GM08714 (cell line): ENCODE measurements around the gene AGAP1.

Experiments
- H3K4me3 ChIP-seq: fragments of 200-500 bp; sonication (Bioruptor generic); 2 replicates; pipeline ENCODE4 v1.5.1; 2014; ENCODE audit warnings: mild to moderate bottlenecking, low read length, inconsistent platforms
- ZNF274 ChIP-seq: IDR thresholded peaks from 2 replicates; pipeline ENCODE4 v1.6.1; 2012; ENCODE audit warnings: mild to moderate bottlenecking, low read depth, low read length

AGAP1 gene

DNA sequence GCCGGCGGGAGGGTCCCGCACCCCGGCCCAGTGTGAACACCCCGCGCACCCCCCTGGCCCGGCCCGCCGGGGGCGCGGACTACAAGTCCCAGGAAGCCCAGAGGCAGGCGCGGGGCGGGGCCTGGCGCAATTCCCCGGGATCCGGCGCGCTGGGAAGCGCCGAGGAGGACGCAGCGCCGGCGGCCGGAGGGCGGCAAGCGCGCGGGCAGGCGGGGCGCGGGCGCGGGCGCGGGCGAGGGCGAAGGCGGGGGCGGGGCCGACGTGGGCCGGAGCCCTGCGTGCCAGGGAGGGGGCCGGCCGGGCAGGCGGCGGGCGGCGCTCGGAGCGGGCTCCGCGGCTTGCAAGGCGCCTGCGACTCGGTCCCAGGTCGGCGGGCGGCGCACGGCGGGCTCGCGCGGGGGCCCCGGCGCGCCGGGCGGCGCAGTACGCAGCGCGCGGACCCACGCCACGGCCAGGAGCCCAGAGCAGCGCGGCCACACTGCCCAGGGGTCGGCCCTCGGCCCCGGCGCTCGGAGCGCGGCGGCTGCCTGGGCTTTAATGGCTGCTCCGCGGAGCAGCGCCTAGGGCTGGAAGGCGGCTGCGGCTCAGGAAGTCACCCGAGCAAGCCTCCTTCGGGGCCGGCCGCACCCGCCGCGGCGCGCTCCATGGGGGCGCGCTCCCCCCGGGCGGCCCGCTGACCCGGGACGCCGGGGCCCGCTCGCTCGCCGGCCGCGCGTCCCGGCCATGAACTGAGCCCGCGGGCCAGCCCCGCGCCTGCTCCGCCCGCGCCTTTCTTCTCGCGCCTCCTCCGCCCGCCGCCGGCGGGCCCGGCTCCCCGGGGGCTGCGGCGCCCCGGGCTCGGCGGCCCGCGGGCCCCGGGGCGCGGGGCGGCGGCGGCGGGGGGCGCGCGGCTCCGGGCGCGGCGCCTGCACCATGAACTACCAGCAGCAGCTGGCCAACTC lies at the start of gene AGAP1:
Gene AGAP1 (plus strand): TSS at position 269 of the 941 bp plus-strand sequence.
- H3K4me3 ChIP-seq: peak within 1 kb of the TSS; percentile 39; the same call in 1 of the 2 replicates
- TF ChIP-seq ZNF274: no peak

DNA sequence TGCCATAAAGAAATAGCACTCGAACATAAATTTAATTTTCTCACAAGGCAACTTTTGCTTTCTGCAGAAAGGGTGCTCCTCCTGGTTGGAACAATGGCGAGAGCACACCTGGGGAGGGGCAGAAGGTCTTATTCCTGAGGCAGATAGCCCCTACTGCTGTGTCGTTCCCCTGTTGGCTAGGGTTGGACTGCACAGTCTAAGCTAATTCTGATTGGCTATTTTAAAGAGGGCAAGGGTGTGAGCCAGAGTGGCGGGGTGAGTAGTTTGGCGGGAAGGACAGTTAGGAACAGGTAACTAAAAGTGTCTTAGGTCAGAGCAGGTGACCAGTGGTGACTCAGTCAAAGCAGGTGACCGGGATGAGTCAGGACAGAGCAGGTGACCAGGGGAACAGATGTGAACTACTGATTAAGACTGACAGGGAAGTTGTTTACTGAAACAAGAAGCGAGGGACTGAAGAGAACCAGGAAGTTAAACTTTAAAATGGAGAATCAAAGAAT lies 49.7 kb upstream of the AGAP1 start:
- H3K4me3 ChIP-seq: no peak overlapping the region
- no peak for TF ChIP-seq ZNF274

- TF ChIP-seq ZNF274: no peak
- no peak overlapping the region for H3K4me3 ChIP-seq
Observed at GRCh38 chr2:235445116-235445515, 48.7 kb upstream of the AGAP1 start.

GRCh38 chr2:235446082-235446481 lies 47.8 kb upstream of the AGAP1 start:
- no peak for TF ChIP-seq ZNF274
- H3K4me3 ChIP-seq: no peak overlapping the region

- H3K4me3 ChIP-seq: no peak overlapping the region
- TF ChIP-seq ZNF274: no peak
Observed at GRCh38 chr2:235447210-235447609, 46.6 kb upstream of the AGAP1 start.

DNA sequence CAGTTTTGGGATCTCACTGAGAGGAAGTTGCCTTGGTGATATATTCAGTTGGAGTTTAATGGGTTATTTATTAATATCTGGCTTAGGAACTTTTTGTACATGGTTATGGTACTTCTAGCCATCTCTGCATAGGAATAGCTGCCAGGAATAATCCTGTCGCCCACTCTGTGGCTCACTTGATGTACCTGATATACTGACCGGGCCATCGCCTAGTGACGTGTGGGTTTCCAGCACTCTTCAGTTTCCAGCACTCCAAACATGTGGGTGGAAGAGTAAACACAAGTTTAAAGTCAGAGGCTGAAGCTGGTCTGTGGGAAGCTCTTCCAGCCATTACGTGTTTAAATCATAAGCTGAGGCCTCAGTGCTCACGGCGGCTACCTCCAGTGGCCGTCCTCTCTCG lies 44.3 kb upstream of the AGAP1 start:
- no peak for TF ChIP-seq ZNF274
- no peak overlapping the region for H3K4me3 ChIP-seq

DNA sequence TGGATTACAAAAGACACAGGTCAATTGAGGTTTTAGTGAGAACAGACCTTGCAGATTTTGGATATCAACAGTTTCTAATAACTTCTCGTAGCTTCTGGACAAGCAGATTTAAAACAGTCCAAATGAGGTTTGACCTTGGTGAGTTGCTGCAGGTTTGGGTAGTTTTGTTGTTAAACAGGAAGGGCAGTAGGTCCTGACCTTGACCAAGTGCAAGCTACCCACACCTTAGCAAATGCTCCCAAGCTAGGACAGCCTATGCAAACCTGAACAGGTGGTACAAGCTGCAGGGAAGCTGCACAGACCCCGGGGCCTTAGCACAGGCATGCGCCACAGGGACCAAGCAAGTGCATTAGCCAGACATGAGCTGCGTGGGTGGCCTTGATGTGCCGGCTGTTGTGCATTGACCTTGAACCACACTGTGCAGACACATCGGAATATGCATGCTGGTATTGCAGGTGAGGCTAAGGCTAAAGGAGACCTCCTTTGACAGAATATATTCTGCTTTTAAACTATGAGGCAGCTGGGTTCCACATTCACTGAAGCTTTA lies 40.2 kb upstream of the AGAP1 start:
- no peak for TF ChIP-seq ZNF274
- H3K4me3 ChIP-seq: no peak overlapping the region

DNA sequence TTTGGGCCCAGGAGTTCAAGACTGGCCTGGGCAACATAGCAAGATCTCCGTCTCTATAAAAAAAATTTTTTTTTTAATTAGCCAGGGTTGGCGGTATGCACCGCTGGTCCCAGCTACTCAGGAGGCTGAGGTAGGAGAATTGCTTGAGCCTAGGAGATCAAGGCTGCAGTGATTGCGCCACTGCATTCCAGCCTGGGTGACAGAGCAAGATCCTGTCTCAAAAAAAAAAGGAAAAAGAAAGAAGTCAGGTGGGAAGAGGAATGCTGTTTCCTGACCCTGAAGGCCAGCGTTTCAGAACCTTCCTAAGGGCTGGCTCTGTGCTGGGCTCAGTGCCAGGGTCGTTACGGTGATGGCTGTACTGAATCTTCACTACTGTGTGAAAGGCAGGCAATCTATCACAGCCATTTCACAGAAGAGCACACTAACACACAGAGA lies 35.0 kb upstream of the AGAP1 start:
- TF ChIP-seq ZNF274: no peak
- no peak overlapping the region for H3K4me3 ChIP-seq

- no peak for TF ChIP-seq ZNF274
- H3K4me3 ChIP-seq: no peak overlapping the region
Observed at GRCh38 chr2:235460548-235461047, 33.2 kb upstream of the AGAP1 start.

GRCh38 chr2:235461763-235462414 lies 32.0 kb upstream of the AGAP1 start:
- no peak overlapping the region for H3K4me3 ChIP-seq
- no peak for TF ChIP-seq ZNF274

DNA sequence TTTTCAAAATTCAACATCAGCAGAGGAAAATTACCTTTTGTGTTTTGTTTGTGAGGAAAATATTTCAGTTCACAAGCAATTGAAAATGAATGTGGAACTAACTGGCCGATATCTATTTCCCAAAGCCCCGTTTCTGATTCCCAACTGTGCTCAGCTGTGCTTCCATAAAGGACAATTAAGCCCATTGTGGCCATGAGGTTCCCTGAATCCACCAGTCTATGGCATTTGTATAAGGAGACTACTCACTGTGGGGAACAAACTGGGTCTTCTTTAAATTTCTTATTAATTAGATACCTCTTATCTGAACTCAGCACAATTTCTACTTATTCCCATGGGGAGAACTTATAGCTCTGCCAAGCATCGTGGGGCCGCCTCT lies 31.4 kb upstream of the AGAP1 start:
- no peak overlapping the region for H3K4me3 ChIP-seq
- TF ChIP-seq ZNF274: no peak

DNA sequence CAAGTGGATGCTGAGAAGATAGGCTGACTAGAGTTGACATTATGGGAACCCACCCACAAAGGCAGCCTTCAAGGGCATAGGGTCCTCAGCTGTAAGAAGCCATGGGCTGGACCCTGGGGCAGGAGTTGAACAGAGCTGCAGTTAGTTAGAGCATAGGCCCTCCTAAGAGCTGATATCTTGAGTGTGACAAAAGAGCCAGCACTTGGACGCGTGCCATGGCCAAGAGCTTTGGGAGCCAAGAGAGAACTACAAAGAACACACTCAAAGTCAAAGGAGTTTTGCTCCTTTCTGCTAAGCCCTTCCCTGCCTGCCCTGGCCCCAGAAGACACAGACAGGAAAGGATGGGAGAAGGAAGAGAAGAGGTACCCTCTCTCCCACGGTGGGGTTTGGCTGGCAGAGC lies 29.9 kb upstream of the AGAP1 start:
- H3K4me3 ChIP-seq: no peak overlapping the region
- TF ChIP-seq ZNF274: no peak

DNA sequence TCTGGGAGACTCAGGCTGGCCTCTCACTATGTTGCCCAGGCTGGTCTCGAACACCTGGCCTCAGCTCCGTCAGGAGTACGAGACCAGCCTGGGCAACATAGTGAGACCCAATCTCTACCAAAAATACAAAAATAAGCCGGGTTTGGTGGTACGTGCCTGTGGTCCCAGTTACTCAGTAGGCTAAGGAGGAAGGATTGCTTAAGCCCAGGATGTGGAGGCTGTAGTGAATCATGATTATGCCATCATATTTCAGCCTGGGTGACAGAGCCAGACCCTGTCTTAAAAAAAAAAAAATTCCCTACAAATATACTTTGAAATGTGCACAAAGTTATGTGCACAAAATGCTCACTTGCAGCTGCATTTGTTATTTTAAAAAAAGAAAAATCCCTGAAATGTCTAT lies 26.3 kb upstream of the AGAP1 start:
- TF ChIP-seq ZNF274: no peak
- no peak overlapping the region for H3K4me3 ChIP-seq

DNA sequence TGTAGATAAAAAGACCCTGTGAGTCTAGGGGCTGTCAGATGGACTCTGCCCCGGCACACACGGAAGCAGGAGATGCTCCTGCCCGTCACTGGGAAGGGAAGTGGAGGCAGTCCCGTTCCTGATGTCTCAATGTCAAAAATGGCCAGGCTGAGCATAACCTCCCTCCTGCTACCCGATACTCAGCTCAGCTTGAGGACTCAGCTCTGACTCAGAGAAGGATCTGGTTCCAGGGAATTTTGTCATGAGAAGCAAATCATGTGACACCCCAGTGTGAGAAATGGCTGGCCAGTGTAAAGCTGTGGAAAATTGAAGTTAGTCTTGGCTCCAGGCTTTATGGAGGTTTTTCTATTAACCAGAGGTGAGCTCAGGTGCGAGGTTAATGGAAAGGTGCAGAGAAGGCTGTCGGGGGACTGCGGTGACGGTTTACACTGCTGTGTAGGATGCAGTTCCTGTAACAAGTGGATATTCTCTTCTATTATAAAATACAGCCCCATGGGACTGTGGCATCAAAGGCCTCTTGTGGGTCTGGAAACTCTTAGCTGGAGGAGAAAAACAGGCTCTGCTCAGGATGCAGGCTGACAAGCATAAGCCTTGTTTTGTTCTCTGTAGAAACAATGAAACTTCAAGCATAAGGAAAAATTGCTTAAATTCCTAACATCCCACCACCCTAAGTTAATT lies 24.7 kb upstream of the AGAP1 start:
- H3K4me3 ChIP-seq: no peak overlapping the region
- no peak for TF ChIP-seq ZNF274

- no peak for TF ChIP-seq ZNF274
- H3K4me3 ChIP-seq: no peak overlapping the region
Observed at GRCh38 chr2:235471186-235471747, 22.6 kb upstream of the AGAP1 start.
